ENCODE data around the gene UBE2L5.

UBE2L5 gene

DNA sequence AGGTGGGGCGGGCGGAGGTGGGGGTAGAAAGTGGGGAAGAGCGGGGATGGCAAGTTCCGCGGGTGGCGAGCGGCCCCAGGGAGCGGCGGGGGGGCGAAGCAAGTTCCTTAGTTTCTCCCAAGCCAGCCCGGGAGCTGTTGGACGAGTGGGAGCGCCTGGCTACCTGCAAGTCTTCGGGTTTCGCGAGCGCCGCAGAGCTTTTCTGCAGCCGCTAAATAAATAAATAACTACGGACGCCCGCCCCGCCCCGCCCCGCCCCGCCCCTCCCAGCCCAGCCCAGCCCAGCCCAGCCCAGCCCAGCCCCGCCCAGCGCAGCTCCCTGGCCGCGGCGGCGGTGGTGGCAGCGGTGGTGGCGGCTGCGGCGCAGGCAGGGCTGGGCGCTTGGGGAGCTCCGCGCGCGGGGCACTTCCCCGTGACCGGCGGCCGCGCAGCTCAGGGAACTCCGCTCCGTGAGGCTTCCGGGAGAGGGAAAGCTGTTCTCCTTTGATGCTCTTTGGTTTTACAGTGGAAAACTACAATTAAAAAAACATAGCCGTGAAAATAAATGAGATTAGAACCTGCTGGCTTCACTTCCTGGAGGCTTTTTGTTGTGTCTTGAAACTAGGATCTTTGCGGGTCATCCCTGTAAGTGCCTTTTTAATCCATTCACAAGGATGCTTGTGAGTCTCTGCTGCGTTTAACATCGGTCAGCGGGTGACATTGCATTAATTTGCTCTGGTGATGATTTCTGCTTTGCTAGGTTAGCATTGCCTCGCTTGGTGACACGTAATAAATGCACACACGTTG is at the start of gene UBE2L5:
UBE2L5 (plus strand) TSS at position 440 of the 786 bp plus-strand sequence. CDS start 5,498 bp downstream, outside the sequence.
- Mint-ChIP-seq H3K4me3 (peak within 1 kb of the TSS; percentile 87), H3K36me3 (no peaks in the 10 kb centered on the region), H3K27ac (peak within 1 kb of the TSS; percentile 93), H3K9me3 (no peaks in the 10 kb centered on the region), H3K4me1 (peaks cover 40% of the 10 kb centered on the region), H3K27me3 (no peaks in the 10 kb centered on the region)
- ATAC-seq: peak; percentile 95

DNA sequence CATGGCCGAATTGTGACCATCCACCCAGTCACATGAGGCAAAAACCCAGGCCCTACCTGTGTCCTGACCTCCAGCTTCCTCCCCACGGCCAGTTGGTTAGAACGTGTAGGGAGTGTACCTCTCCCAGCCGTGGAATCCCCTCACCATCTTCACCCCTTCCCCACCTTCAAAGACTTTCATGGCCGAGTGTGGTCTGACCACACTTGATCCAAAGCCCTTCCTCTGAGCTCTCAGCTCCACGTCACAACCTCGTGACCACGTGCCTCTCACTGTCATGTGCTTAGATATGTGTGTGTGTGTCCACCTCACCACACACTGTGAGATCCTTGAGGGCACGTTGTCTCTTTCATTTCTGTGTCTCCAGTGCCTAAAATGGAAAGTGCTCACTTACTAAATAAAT is 48.6 kb upstream of the UBE2L5 start:
- H3K27me3 Mint-ChIP-seq: no peaks in the 10 kb centered on the region
- H3K4me3 Mint-ChIP-seq: peak overlapping the region; percentile 58
- no peaks in the 10 kb centered on the region for H3K9me3 Mint-ChIP-seq
- no peak for ATAC-seq
- H3K27ac Mint-ChIP-seq: peak overlapping the region; percentile 83
- H3K4me1 Mint-ChIP-seq: peaks cover 79% of the 10 kb centered on the region
- H3K36me3 Mint-ChIP-seq: peaks cover 33% of the 10 kb centered on the region

- peaks cover 19% of the 10 kb centered on the region for H3K36me3 Mint-ChIP-seq
- no peak for ATAC-seq
- no peaks in the 10 kb centered on the region for H3K27me3 Mint-ChIP-seq
- peak overlapping the region; percentile 83 for H3K27ac Mint-ChIP-seq
- H3K4me3 Mint-ChIP-seq: peak overlapping the region; percentile 95
- peaks cover 70% of the 10 kb centered on the region for H3K4me1 Mint-ChIP-seq
- no peaks in the 10 kb centered on the region for H3K9me3 Mint-ChIP-seq
These were observed 46.9 kb upstream of the UBE2L5 start for GRCh38 chr13:30375265-30375835.

GRCh38 chr13:30376426-30377311 is 45.6 kb upstream of the UBE2L5 start:
- Mint-ChIP-seq H3K4me1 (peaks cover 60% of the 10 kb centered on the region), H3K9me3 (no peaks in the 10 kb centered on the region), H3K27ac (peak overlapping the region; percentile 83), H3K36me3 (peaks cover 10% of the 10 kb centered on the region), H3K4me3 (peak overlapping the region; percentile 95), H3K27me3 (no peaks in the 10 kb centered on the region)
- ATAC-seq: peak; percentile 86

DNA sequence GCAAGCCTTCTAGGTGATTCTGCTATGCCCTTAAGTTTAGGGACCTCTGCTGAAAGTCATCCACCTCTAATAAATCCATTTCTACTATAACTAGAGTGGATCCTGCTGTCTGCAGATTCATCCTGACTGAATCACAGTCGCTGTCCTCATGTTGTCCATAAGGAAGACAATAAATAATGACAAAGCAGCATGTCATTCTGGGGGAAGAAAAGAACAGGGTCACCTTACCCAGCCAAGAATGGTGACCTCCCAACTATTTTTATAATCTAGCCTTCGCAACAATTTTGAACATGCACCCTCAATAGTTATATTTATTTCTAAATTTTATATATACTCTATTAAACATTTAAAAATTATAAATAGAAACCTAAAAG is 45.0 kb upstream of the UBE2L5 start:
- Mint-ChIP-seq H3K27ac (peak overlapping the region; percentile 83), H3K36me3 (peaks cover 10% of the 10 kb centered on the region), H3K9me3 (no peaks in the 10 kb centered on the region), H3K4me3 (peak overlapping the region; percentile 95), H3K4me1 (peaks cover 54% of the 10 kb centered on the region), H3K27me3 (no peaks in the 10 kb centered on the region)
- no peak for ATAC-seq

GRCh38 chr13:30378191-30378590 is 44.1 kb upstream of the UBE2L5 start:
- H3K36me3 Mint-ChIP-seq: peaks cover 8% of the 10 kb centered on the region
- ATAC-seq: no peak
- H3K27ac Mint-ChIP-seq: peak overlapping the region; percentile 83
- H3K27me3 Mint-ChIP-seq: no peaks in the 10 kb centered on the region
- H3K4me3 Mint-ChIP-seq: no peak overlapping the region
- peaks cover 45% of the 10 kb centered on the region for H3K4me1 Mint-ChIP-seq
- no peaks in the 10 kb centered on the region for H3K9me3 Mint-ChIP-seq

DNA sequence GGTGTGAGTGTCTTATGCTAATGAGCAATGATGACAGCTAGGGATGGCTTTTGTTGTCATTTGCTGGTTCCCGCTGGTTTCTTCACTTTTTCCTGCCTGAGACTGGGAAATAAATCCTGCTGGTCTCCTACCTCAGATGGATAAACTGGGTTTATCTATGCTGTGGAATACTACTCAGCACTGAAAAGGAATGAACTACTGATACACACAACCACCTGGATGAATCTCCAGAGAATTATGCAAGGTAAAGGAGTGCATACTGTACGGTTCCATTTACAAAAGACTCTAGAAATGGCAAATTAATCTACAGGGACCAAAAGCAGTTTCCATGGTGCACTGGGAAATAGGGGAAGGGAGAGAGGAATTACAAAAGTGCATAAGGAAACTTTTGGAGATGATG is 41.2 kb upstream of the UBE2L5 start:
- no peaks in the 10 kb centered on the region for H3K9me3 Mint-ChIP-seq
- ATAC-seq: no peak
- H3K27ac Mint-ChIP-seq: no peak overlapping the region
- no peak overlapping the region for H3K4me3 Mint-ChIP-seq
- peaks cover 19% of the 10 kb centered on the region for H3K4me1 Mint-ChIP-seq
- no peaks in the 10 kb centered on the region for H3K36me3 Mint-ChIP-seq
- H3K27me3 Mint-ChIP-seq: no peaks in the 10 kb centered on the region

- peaks cover 9% of the 10 kb centered on the region for H3K4me1 Mint-ChIP-seq
- H3K27me3 Mint-ChIP-seq: no peaks in the 10 kb centered on the region
These were observed 39.3 kb upstream of the UBE2L5 start for GRCh38 chr13:30382836-30383525.

GRCh38 chr13:30388406-30389283 is 33.6 kb upstream of the UBE2L5 start:
- Mint-ChIP-seq H3K4me1 (peaks cover 7% of the 10 kb centered on the region), H3K9me3 (no peaks in the 10 kb centered on the region), H3K36me3 (no peaks in the 10 kb centered on the region), H3K4me3 (no peak overlapping the region), H3K27ac (no peak overlapping the region), H3K27me3 (no peaks in the 10 kb centered on the region)
- no peak for ATAC-seq

More at GRCh38 chr13:30382836-30383525, 39.3 kb upstream of the UBE2L5 start:
- Mint-ChIP-seq H3K9me3 (no peaks in the 10 kb centered on the region), H3K36me3 (no peaks in the 10 kb centered on the region), H3K27ac (no peak overlapping the region), H3K4me3 (no peak overlapping the region)
- no peak for ATAC-seq

DNA sequence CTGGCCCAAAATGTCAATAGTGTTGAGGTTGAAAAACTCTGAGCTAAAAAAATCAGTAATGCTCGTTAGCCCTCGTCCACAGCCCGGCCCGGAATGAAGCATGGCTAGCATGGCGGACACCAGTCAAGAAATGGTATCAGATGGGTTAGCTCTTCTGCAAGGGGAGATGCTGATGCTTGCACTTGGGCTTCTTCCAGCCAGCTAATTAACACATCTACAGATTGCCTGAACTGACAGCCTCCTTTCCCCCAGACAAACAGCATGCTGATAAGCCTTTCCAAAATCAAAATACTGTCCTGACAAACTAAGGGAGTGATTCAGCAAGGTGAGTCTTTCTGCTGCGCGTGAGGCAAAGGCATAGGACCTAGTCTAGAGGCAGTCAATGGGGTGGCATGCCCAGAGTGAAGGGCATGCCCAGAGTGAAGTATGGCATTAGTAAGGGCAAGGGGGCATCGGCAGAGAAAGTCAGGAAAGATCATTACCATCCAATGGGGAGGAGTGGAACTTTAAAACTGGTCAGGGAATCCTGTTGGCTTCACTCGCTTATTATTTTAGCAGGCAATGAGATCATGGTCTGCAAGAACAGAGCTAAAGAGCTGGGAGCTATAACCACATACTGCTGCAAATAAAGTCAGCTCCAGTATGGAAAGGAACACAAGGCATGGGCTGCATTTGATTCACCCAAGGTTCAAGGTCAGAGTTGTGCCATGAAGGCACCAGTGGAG is 30.2 kb upstream of the UBE2L5 start:
- Mint-ChIP-seq H3K36me3 (no peaks in the 10 kb centered on the region), H3K27ac (no peak overlapping the region), H3K4me1 (peaks cover 39% of the 10 kb centered on the region), H3K27me3 (no peaks in the 10 kb centered on the region), H3K4me3 (no peak overlapping the region), H3K9me3 (no peaks in the 10 kb centered on the region)
- no peak for ATAC-seq

GRCh38 chr13:30392681-30393045 is 29.6 kb upstream of the UBE2L5 start:
- Mint-ChIP-seq H3K27me3 (no peaks in the 10 kb centered on the region), H3K27ac (no peak overlapping the region)

DNA sequence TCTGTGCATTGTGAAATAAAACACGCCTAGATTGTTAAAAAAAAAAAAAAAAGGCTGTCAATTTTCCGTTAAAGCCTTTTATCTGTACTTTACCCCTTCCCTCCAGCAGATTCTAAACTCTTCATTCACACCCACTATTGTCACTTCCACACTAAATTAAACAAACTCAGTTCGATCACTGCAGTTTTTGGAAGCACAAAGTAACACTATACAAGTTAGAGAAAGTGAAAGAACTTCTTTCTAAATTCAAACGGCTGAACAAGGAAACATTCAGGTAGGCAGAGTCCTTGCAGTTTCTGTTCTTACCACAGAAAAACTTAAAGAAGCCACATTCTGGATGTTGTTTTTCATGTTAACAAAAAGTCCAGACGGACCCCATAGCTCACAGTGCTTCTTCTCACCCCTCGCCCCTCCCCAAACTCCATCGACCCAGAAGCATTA is 27.5 kb upstream of the UBE2L5 start:
- no peaks in the 10 kb centered on the region for H3K27me3 Mint-ChIP-seq
- peaks cover 31% of the 10 kb centered on the region for H3K4me1 Mint-ChIP-seq
- H3K36me3 Mint-ChIP-seq: no peaks in the 10 kb centered on the region
- ATAC-seq: peak; percentile 73
- H3K27ac Mint-ChIP-seq: peak overlapping the region; percentile 98
- H3K4me3 Mint-ChIP-seq: peak overlapping the region; percentile 92
- no peaks in the 10 kb centered on the region for H3K9me3 Mint-ChIP-seq

More at GRCh38 chr13:30392681-30393045, 29.6 kb upstream of the UBE2L5 start:
- no peak overlapping the region for H3K4me3 Mint-ChIP-seq
- H3K9me3 Mint-ChIP-seq: no peaks in the 10 kb centered on the region
- H3K36me3 Mint-ChIP-seq: no peaks in the 10 kb centered on the region
- H3K4me1 Mint-ChIP-seq: peaks cover 39% of the 10 kb centered on the region
- no peak for ATAC-seq

GRCh38 chr13:30395192-30396158 is 26.8 kb upstream of the UBE2L5 start:
- Mint-ChIP-seq H3K27ac (peak overlapping the region; percentile 98), H3K4me3 (peak overlapping the region; percentile 92), H3K27me3 (no peaks in the 10 kb centered on the region), H3K4me1 (peaks cover 31% of the 10 kb centered on the region), H3K36me3 (no peaks in the 10 kb centered on the region), H3K9me3 (no peaks in the 10 kb centered on the region)
- peak; percentile 91 for ATAC-seq

All from stimulated activated memory B cell treated with anti-CD40 and anti-IgM and Interleukin-4, amounts not matched to agents 10 μg/mL and 1 μg/mL and 100 μg/mL, for 72 hours (primary cell).